Large intestine (tissue), 3 donors: ENCODE results near the gene MAP2K7. TPM values are rescaled to one million over a fixed set of nuclear protein-coding genes. Genes with fewer than 3 reads are reported as not detected.
"Not testable (repeated sequence)": the region's sequence is repeated elsewhere in the genome, so short reads cannot be mapped to it uniquely, and the experiment has no call there.

ENCODE experiments used
- DNase-seq, 2 donors: peaks; one replicate each; pipeline versions ENCODE4 v3.0.0 to v3.0.0-alpha.2; 2013
- H3K27ac ChIP-seq: one replicate; pipeline ENCODE4 v1.5.1; 2013; ENCODE audit warnings: low read length
- H3K27me3 ChIP-seq: 2 replicates; pipeline ENCODE4 v1.6.1; 2013; ENCODE audit warnings: low read length; ENCODE audit not compliant: control insufficient read depth, insufficient read depth
- H3K36me3 ChIP-seq: 2 replicates; pipeline ENCODE4 v1.6.1; 2013; ENCODE audit warnings: low read length; ENCODE audit not compliant: control insufficient read depth, insufficient read depth
- H3K4me1 ChIP-seq: one replicate; pipeline ENCODE4 v1.6.1; 2013; ENCODE audit warnings: low read length; ENCODE audit not compliant: control insufficient read depth, insufficient read depth
- H3K4me3 ChIP-seq: one replicate; pipeline ENCODE4 v1.5.1; 2013; ENCODE audit warnings: low read length
- H3K9me3 ChIP-seq: one replicate; pipeline ENCODE4 v1.6.1; 2013; ENCODE audit warnings: mild to moderate bottlenecking, low read depth, low read length, moderate library complexity; ENCODE audit not compliant: control insufficient read depth
- WGBS: methylation state at CpG from one replicate; pipeline ENCODE4 v1.1.5; 2013; ENCODE audit warnings: low lambda C conversion rate; ENCODE audit not compliant: insufficient coverage; 5-methylcytosine and 5-hydroxymethylcytosine counted together
- polyA plus RNA-seq: library from polyadenylated mRNA; unstranded; fragments of 120-200 nt; gene quantifications from one replicate; pipeline ENCODE4 v1.2.1, GENCODE V29; 2013

Gene MAP2K7
- polyA plus RNA-seq, 1 donor = 28.5 TPM

DNA sequence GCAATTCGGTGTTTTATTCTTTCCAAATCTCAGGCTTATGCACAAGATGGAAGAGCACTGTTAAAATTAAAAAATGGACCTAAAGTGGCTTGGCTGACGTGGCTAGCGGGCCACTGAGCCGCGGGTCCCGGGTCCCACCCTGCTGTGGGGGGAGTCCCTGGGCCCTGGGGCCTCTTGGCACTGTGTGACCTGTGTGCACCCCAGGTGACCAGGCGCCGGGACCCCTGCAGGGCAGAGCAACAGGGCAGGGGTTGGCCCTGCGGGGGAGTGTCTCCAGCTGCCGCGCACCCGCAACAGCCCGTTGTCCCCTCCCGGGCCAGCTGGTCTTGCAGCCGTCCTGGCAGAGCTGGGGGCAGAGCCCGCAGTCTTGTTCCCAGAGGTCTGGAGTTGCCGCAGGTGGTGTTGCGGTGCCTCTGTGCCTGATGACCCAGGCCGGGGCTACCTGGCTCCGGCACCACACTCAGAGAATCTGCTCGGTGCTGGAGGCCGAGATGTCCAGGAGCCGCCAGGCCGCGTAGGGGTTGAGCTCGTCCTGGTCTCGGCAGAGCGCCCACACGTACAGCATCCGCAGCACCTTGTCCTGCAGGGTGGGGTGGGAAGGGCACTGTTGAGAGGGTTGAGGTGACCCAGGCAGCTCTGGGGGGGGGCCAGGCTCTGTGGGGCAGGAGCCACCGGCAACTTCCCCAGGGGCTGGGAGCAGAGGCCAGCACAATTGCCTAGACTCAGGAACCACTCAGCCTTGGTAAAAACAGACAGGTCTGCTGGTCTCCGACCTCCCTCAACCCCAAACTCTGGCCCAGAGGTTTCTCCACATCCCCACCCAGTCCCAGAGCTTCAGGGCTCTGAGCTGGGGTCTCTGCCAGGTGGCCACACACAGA is 23.3 kb downstream of the MAP2K7 start:
- H3K27ac ChIP-seq = no peak overlapping the region

DNA sequence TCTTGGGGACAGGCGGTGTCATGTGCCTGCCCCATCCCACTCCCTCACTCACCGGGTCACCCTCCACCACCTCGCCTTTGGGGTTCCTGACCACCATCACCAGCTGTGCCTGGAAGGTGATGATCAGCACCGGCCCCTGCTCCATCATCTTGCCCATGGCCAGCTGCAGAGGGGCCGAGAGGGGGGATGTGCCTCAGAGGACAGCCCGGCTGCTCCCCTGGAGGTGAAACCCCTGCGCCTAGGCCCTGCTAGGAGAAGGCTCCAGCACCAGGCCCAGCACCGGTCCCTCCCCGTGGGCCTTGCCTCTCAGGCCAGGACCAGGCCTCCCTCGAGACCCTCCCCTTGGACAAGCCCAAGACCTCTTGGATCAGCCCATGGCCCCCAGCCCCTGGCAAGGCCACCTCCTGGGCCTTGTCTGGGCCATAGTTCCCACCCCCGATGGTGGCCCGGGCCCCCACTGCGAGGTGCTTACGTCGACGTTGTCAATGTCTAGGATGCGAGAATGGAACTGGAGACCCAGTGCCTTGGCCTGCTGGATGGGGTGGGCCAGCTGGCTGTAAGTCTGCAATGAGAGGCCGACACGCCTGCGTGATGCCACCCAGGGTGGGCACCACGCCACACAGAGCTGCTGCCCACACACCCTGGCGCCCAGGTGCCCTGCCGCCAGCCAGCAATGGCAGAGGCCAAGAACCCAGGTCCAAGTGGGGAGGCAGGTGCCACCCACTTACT is 24.1 kb downstream of the MAP2K7 start:
- Histone ChIP-seq H3K27me3 (no peaks in the 10 kb centered on the region), H3K27ac (no peak overlapping the region), H3K9me3 (peaks cover 3% of the 10 kb centered on the region), H3K4me1 (peaks cover 4% of the 10 kb centered on the region), H3K4me3 (no peak overlapping the region), H3K36me3 (peaks cover 33% of the 10 kb centered on the region)
- no CpG with 5 or more reads among the region's 23 CpGs for WGBS
- no peak for DNase-seq

More for the DNA sequence above, 23.3 kb downstream of the MAP2K7 start:
- WGBS = no CpG with 5 or more reads among the region's 32 CpGs
- DNase-seq = no peak
- Histone ChIP-seq H3K36me3 (peaks cover 33% of the 10 kb centered on the region), H3K4me3 (no peak overlapping the region), H3K27me3 (no peaks in the 10 kb centered on the region), H3K4me1 (peaks cover 4% of the 10 kb centered on the region), H3K9me3 (peaks cover 3% of the 10 kb centered on the region)

- WGBS = 100% methylated on average over 1 of the region's 9 CpGs
- no peak for DNase-seq
- H3K27ac ChIP-seq = no peak overlapping the region
- H3K27me3 ChIP-seq = no peaks in the 10 kb centered on the region
- H3K36me3 ChIP-seq = peaks cover 33% of the 10 kb centered on the region
- peaks cover 4% of the 10 kb centered on the region for H3K4me1 ChIP-seq
- H3K9me3 ChIP-seq = peaks cover 3% of the 10 kb centered on the region
- no peak overlapping the region for H3K4me3 ChIP-seq
Measured at GRCh38 chr19:7928334-7928706, 24.6 kb downstream of the MAP2K7 start.

DNA sequence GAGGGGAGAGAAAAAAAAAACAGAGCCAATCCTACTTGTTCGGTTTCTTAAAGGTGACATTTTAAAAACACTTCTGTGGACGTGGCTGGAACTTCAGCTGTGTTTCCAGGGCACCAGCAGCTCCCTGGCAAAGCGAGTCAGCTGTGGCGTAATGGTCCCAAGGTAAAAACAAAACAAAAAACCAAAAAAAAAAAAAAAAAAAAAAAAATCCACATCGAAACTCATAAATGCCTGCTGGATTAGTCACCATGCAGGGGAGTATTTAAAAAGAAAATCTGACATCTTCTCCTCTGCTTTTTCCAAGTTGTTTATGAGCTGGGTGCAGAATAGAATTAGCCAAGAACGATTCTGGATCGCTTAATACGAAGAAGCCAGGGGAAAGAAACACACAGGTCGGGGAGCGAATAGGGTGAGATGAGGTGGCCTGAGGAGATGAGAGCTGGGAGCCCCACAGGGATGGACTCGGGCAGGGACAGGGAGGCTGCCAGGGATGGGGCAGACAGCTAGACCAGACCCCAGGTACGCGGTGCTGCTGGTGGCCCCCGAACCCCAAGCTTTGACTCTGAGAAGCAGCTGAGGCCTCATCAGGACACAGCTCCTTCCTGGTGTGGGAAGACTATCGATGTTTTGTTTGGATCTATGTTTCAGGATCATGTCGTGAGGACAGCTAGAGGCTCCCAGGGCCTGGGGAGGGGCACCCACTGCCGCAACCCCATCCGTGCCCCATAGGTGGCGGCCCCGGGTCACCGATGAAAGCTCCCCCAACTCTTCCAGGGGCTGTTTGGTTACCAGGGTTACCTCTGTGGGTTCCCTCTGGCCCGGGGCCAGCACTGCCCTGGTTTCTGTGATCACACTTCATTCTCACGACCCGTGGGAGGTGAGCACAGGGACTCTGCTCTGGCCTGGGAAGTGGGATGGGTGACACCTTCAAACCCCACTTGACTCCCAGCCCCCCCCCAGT is 25.3 kb downstream of the MAP2K7 start:
- no CpG with 5 or more reads among the region's 24 CpGs for WGBS

GRCh38 chr19:7930030-7930429 is 26.4 kb downstream of the MAP2K7 start:
- H3K36me3 ChIP-seq = peaks cover 50% of the 10 kb centered on the region
- not testable (repeated sequence) for H3K4me1 ChIP-seq, H3K4me3 ChIP-seq, H3K27ac ChIP-seq, DNase-seq, H3K27me3 ChIP-seq, H3K9me3 ChIP-seq
- no CpG with 5 or more reads among the region's 11 CpGs for WGBS

More for the DNA sequence above, 25.3 kb downstream of the MAP2K7 start:
- H3K27ac ChIP-seq = no peak overlapping the region
- no peaks in the 10 kb centered on the region for H3K27me3 ChIP-seq
- no peak for DNase-seq
- H3K9me3 ChIP-seq = peaks cover 3% of the 10 kb centered on the region
- peaks cover 4% of the 10 kb centered on the region for H3K4me1 ChIP-seq
- H3K4me3 ChIP-seq = no peak overlapping the region
- peaks cover 40% of the 10 kb centered on the region for H3K36me3 ChIP-seq

DNA sequence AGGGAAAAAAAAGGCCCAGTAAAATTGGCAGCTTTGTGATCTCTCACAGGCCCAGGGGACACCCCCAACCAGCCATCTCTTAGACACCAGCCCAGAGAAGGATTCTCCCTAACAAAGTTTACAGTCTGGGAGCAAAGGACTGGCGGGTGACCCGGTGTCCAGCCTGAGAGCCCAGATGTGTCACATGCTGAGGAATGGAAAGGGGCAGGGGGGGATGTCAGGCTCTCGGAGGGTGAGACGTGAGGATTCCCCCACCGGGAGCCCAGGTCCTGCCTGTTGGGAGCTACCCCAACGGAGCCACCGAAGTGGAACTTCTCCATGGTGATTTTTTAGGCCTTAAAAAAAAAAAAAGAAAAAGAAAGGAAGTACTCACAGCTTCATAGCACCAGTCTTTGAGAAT is 27.1 kb downstream of the MAP2K7 start:
- Histone ChIP-seq H3K27me3 (no peaks in the 10 kb centered on the region), H3K36me3 (peaks cover 57% of the 10 kb centered on the region), H3K4me1 (peaks cover 4% of the 10 kb centered on the region), H3K27ac (no peak overlapping the region), H3K9me3 (peaks cover 3% of the 10 kb centered on the region), H3K4me3 (no peak overlapping the region)
- WGBS = no CpG with 5 or more reads among the region's 7 CpGs
- no peak for DNase-seq

DNA sequence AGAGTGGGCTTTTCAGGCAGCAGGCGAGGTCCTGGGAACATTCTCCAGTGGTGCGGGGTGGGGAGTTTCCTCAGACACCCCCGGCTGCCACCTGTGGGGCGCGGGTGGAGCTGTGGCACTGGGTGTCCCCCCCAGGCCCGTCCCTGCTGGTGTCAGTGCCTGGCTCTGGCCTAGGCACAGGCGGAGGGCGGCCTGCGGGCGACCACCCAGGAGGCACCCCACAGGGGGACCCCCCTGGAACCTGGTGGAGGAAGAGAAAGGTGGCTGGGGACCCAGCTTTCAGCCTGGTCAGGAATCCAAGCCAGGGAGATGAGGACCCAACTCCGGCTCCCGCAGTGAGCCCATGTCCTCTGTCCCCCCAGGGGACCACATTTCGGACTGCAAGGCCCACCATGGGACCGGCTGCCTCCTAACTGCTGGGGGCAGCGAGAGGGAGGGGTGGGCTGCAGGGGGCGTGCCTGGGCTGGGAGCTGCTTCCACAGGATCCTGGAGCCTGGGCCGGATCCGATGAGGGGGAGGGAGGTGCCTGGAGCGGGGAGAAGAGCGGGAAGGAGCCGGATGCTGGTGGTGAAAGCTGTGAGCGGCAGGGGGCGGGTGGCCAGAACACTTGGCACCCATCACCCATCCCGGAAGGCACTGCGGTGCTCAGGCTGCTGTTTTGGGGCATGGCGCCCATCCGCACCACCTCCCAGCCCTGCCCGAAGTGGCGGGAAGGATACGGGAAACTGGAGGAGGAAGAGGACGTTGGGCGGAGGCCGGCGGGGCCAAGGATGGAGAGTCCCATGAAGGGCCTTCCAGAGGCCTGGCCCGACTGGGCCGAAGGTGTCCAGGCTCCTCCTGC is 27.8 kb downstream of the MAP2K7 start:
- H3K4me1 ChIP-seq = peaks cover under 1% of the 10 kb centered on the region
- H3K27ac ChIP-seq = no peak overlapping the region
- H3K9me3 ChIP-seq = peaks cover 3% of the 10 kb centered on the region
- H3K27me3 ChIP-seq = no peaks in the 10 kb centered on the region
- no peak for DNase-seq
- WGBS = no CpG with 5 or more reads among the region's 36 CpGs
- peaks cover 63% of the 10 kb centered on the region for H3K36me3 ChIP-seq
- no peak overlapping the region for H3K4me3 ChIP-seq

DNA sequence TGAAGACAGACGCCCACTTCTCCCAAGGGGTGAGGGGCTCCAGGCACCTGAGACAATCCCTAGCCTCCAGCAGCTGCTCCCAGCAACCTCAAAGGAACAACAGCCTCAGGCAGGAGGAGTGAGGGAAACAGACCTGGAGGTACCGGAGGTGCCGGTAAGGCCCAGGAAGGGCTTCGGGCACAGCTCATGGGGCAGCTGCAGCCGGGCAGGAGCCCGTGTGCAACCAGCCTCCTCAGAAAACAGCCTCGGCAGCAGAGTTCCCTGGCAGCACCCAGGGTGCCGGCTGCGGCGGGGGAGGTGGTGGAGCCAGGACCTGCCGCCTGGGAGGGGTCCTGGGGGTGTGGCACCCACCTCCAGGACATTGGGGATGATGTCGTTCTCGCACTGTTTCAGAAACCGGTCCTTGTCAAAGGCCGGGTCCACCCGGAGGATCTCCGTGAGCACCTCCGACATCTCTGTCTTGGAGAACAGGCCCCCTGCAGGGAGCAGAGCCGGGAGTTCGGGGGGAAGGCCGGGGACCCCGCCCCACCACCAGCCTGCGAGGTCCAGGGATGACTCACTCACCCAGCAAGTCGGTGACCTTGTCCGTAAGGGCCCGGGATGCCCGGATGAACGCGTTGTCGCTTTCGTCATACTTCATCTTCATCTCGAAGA is 28.7 kb downstream of the MAP2K7 start:
- H3K4me1 ChIP-seq = no peaks in the 10 kb centered on the region
- peaks cover 67% of the 10 kb centered on the region for H3K36me3 ChIP-seq
- H3K27ac ChIP-seq = no peak overlapping the region
- H3K27me3 ChIP-seq = no peaks in the 10 kb centered on the region
- no peak for DNase-seq
- H3K4me3 ChIP-seq = no peak overlapping the region
- H3K9me3 ChIP-seq = no peaks in the 10 kb centered on the region
- no CpG with 5 or more reads among the region's 32 CpGs for WGBS

GRCh38 chr19:7932930-7933300 is 29.2 kb downstream of the MAP2K7 start:
- Histone ChIP-seq H3K4me1 (no peaks in the 10 kb centered on the region), H3K36me3 (peaks cover 68% of the 10 kb centered on the region), H3K9me3 (no peaks in the 10 kb centered on the region), H3K4me3 (no peak overlapping the region), H3K27me3 (no peaks in the 10 kb centered on the region), H3K27ac (no peak overlapping the region)
- DNase-seq = no peak
- no CpG with 5 or more reads among the region's 10 CpGs for WGBS
